GM12878 (cell line): Measurements from ENCODE around the gene TCF20. TPM values are rescaled to one million over a fixed set of nuclear protein-coding genes. Genes with fewer than 3 reads are reported as not detected.

Source experiments
- ATAC-seq: fragments of 200-7000 bp; cut with Tn5 transposase; 3 replicates; pipeline ENCODE4 v1.9.1; 2020; ENCODE audit warnings: mild to moderate bottlenecking, moderate library complexity
- BruUV-seq: library from RNA; stranded (reverse); fragments of 400-500 nt; replicated peaks from 2 replicates; lab custom pipeline; 2021; lab: Mats Ljungman, UMichigan
- CTCF ChIA-PET: fragments of 300-600 bp; sonication (Branson Sonifier 250); formaldehyde crosslinking; extraction: SDS; loops from one replicate; lab custom pipeline; 2021; ENCODE audit warnings: inconsistent platforms; lab: Yijun Ruan, JAX
- POLR2A ChIA-PET: fragments of 350-600 bp; formaldehyde crosslinking; extraction: SDS; loops from one replicate; lab custom pipeline; 2021; ENCODE audit warnings: inconsistent platforms; lab: Charles Lee
- RAD21 ChIA-PET: fragments of 300-600 bp; sonication (Branson Sonifier 250); formaldehyde crosslinking; loops from one replicate; lab custom pipeline; 2023; ENCODE audit warnings: antibody characterized with exemption; ENCODE audit not compliant: unreplicated experiment; lab: Charles Lee
- SMC1A ChIA-PET: fragments of 300-600 bp; sonication (Branson Sonifier 250); formaldehyde crosslinking; loops from one replicate; lab custom pipeline; 2023; ENCODE audit not compliant: unreplicated experiment, uncharacterized antibody; lab: Charles Lee
- DNase-seq: peaks from one replicate; pipeline ENCODE4 v3.0.0-alpha.2; 2011; ENCODE audit warnings: low read depth, low spot score
- FAIRE-seq: peaks from 3 replicates; lab custom pipeline; 2011; peaks lifted over from hg19 to GRCh38; lab: Jason Lieb, UNC
- H2AFZ ChIP-seq: 2 replicates; pipeline ENCODE4 v1.6.0; 2011; ENCODE audit warnings: low read depth, low read length, control low read depth; ENCODE audit not compliant: control insufficient read depth
- H3K27ac ChIP-seq: 2 replicates; pipeline ENCODE4 v1.5.1; 2011; ENCODE audit warnings: control low read depth; ENCODE audit not compliant: control insufficient read depth, insufficient read depth
- H3K27me3 ChIP-seq, 2 experiments: replicated peaks in 1 of 2; 2 replicates each; pipeline versions ENCODE4 v1.6.0 to v1.6.1; 2011; ENCODE audit warnings: low read length in 1 of 2; ENCODE audit not compliant: control insufficient read depth in 2 of 2, insufficient read depth in 2 of 2
- H3K36me3 ChIP-seq, 2 experiments: 2 replicates each; pipeline ENCODE4 v1.5.1; 2011; ENCODE audit warnings: low read length in 1 of 2; ENCODE audit not compliant: control insufficient read depth in 2 of 2, insufficient read depth in 2 of 2
- H3K4me1 ChIP-seq: 2 replicates; pipeline ENCODE4 v1.6.1; 2011; ENCODE audit warnings: mild to moderate bottlenecking, low read length, moderate library complexity, mixed read lengths; ENCODE audit not compliant: control insufficient read depth, insufficient read depth
- H3K4me2 ChIP-seq: 2 replicates; pipeline ENCODE4 v1.6.0; 2011; ENCODE audit warnings: control low read depth; ENCODE audit not compliant: control insufficient read depth, insufficient read depth
- H3K4me3 ChIP-seq: fragments of 200-600 bp; sonication (generic); 2 replicates; pipeline ENCODE4 v1.5.1; 2016
- H3K79me2 ChIP-seq: 2 replicates; pipeline ENCODE4 v1.6.0; 2011; ENCODE audit warnings: low read length; ENCODE audit not compliant: control insufficient read depth, insufficient read depth
- H3K9ac ChIP-seq: 2 replicates; pipeline ENCODE4 v1.8.0; 2011; ENCODE audit warnings: low read length, control low read depth, mixed read lengths; ENCODE audit not compliant: control insufficient read depth, insufficient read depth
- H3K9me3 ChIP-seq: replicated peaks from 3 replicates; pipeline ENCODE4 v1.5.1; 2011; ENCODE audit warnings: mild to moderate bottlenecking, low read length; ENCODE audit not compliant: control insufficient read depth, insufficient read depth
- H4K20me1 ChIP-seq: 2 replicates; pipeline ENCODE4 v1.6.0; 2011; ENCODE audit not compliant: control insufficient read depth, insufficient read depth
- BRCA1 ChIP-seq: IDR thresholded peaks from 2 replicates; pipeline ENCODE4 v1.6.1; 2011; ENCODE audit warnings: low read depth, low read length, improper control_type of control experiment
- CHD2 ChIP-seq: IDR thresholded peaks from 2 replicates; pipeline ENCODE4 v1.6.1; 2011; ENCODE audit warnings: low read depth, low read length, improper control_type of control experiment, borderline replicate concordance
- ESRRA ChIP-seq: IDR thresholded peaks from 2 replicates; pipeline ENCODE4 v1.6.1; 2012; ENCODE audit warnings: mild to moderate bottlenecking, low read length, improper control_type of control experiment
- IRF4 ChIP-seq: IDR thresholded peaks from 2 replicates; pipeline ENCODE4 v1.6.1; 2011; ENCODE audit warnings: low read depth, low read length
- NR2C2 ChIP-seq: IDR thresholded peaks from 2 replicates; pipeline ENCODE4 v1.6.1; 2011; ENCODE audit warnings: borderline replicate concordance, low read depth; ENCODE audit not compliant: control insufficient read depth, insufficient read length
- SMAD1 ChIP-seq: fragments of 450-650 bp; IDR thresholded peaks from 2 replicates; pipeline ENCODE4 v1.6.1; 2018; ENCODE audit warnings: mild to moderate bottlenecking, low read depth; ENCODE audit not compliant: partially characterized antibody
- WGBS: methylation state at CpG from one replicate; pipeline ENCODE4 v1.1.6; 2016; ENCODE audit warnings: low lambda C conversion rate; ENCODE audit not compliant: insufficient replicate concordance, insufficient coverage; ENCODE audit errors: missing lambda C conversion rate; 5-methylcytosine and 5-hydroxymethylcytosine counted together
- in situ Hi-C: fragments of 300-500 bp; cut with MboI; formaldehyde crosslinking; loops from 9 replicates; pipeline ENCODE4 v1.14.3; 2018; ENCODE audit warnings: mixed read lengths
- intact Hi-C: fragments of 100-400 bp; cut with micrococcal nuclease; formaldehyde crosslinking; loops from one replicate; pipeline ENCODE4 v1.14.2; 2022; ENCODE audit not compliant: unreplicated experiment
- polyA plus RNA-seq, 11 experiments: library from polyadenylated mRNA; depleted of rRNA in 4 of 11; unstranded in 6 of 11; stranded (reverse) in 5 of 11; fragments of >200 nt; fragmentation: Nextera tagmentation in 4 of 11; fragmentation: Illumina TruSeq in 1 of 11; extraction: Ambion mirVana in 4 of 11; extraction: Trizol in 1 of 11; gene quantifications; 1 replicate in 1 of 11; 2 replicates in 10 of 11; pipeline versions ENCODE4 v1.2.1 to v1.2.3, GENCODE V29; 2011 to 2016; ENCODE audit warnings: inconsistent platforms in 2 of 11, missing spikeins in 2 of 11, low read depth in 1 of 11
- total RNA-seq, 4 experiments: library from RNA; depleted of rRNA in 3 of 4; stranded (reverse); fragments of >200 nt in 3 of 4; fragmentation: Illumina TruSeq in 1 of 4; extraction: Trizol in 1 of 4; gene quantifications; 2 replicates each; pipeline versions ENCODE4 v1.2.1 to v1.2.3, GENCODE V29; 2013 to 2021
- TF ChIP-seq, protein P1 (sequence below): fragments of 450-650 bp; IDR thresholded peaks from 2 replicates; pipeline ENCODE4 v1.6.1; 2017; ENCODE audit warnings: mild to moderate bottlenecking, moderate library complexity
- TF ChIP-seq, protein P2 (sequence below): fragments of 450-650 bp; IDR thresholded peaks from 2 replicates; pipeline ENCODE4 v1.6.1; 2017; ENCODE audit warnings: mild to moderate bottlenecking, low read depth, inconsistent platforms; ENCODE audit not compliant: poor library complexity, severe bottlenecking

TCF20 gene
- total and polyA plus RNA-seq, 10 of the 15 experiments (the other 5 are each of a cell fraction or from before 2014, with no cell fraction given): 0.64 to 52.9 (median 22.6) TPM

DNA sequence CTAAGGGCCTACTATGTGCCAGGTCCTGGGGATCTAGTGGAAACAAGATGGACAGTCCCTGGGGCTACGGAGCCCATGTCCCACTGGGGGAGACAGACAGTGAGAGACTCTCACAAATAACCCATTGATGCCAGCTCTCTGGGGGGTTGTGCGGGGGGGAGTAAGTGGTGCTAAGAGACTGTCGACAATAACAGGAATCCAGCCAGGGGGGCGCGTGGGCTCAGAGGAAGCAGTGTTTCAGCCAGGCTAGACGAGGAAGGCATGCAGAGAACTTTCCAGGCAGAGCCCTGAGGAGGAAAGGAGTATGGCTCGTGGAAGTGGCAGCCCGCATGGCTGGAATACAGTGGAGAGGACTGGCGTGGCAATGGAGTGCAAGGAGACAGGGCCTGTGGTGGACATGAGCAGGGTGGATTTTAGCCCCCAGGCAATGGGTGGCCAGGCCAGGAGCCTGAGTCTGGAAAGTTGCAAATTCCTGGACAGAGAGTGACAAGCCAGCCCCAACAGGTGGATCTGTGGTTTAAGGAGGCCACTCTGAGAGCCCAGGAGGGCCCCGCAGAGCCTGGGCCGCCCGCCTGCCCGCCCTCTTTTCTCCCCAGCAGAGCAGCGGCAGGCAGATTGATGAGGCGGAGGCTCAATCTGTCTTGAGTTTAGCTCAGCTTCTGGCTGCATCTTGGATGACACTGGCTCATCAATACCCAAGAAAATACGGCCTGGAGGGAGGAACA is 40.0 kb upstream of the TCF20 start (continued):
- TF ChIP-seq, protein P1, sequence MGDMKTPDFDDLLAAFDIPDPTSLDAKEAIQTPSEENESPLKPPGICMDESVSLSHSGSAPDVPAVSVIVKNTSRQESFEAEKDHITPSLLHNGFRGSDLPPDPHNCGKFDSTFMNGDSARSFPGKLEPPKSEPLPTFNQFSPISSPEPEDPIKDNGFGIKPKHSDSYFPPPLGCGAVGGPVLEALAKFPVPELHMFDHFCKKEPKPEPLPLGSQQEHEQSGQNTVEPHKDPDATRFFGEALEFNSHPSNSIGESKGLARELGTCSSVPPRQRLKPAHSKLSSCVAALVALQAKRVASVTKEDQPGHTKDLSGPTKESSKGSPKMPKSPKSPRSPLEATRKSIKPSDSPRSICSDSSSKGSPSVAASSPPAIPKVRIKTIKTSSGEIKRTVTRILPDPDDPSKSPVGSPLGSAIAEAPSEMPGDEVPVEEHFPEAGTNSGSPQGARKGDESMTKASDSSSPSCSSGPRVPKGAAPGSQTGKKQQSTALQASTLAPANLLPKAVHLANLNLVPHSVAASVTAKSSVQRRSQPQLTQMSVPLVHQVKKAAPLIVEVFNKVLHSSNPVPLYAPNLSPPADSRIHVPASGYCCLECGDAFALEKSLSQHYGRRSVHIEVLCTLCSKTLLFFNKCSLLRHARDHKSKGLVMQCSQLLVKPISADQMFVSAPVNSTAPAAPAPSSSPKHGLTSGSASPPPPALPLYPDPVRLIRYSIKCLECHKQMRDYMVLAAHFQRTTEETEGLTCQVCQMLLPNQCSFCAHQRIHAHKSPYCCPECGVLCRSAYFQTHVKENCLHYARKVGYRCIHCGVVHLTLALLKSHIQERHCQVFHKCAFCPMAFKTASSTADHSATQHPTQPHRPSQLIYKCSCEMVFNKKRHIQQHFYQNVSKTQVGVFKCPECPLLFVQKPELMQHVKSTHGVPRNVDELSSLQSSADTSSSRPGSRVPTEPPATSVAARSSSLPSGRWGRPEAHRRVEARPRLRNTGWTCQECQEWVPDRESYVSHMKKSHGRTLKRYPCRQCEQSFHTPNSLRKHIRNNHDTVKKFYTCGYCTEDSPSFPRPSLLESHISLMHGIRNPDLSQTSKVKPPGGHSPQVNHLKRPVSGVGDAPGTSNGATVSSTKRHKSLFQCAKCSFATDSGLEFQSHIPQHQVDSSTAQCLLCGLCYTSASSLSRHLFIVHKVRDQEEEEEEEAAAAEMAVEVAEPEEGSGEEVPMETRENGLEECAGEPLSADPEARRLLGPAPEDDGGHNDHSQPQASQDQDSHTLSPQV: no peak
- no peak for TF ChIP-seq ESRRA
- TF ChIP-seq IRF4: no peak
- TF ChIP-seq BRCA1: no peak
- TF ChIP-seq, protein P2, sequence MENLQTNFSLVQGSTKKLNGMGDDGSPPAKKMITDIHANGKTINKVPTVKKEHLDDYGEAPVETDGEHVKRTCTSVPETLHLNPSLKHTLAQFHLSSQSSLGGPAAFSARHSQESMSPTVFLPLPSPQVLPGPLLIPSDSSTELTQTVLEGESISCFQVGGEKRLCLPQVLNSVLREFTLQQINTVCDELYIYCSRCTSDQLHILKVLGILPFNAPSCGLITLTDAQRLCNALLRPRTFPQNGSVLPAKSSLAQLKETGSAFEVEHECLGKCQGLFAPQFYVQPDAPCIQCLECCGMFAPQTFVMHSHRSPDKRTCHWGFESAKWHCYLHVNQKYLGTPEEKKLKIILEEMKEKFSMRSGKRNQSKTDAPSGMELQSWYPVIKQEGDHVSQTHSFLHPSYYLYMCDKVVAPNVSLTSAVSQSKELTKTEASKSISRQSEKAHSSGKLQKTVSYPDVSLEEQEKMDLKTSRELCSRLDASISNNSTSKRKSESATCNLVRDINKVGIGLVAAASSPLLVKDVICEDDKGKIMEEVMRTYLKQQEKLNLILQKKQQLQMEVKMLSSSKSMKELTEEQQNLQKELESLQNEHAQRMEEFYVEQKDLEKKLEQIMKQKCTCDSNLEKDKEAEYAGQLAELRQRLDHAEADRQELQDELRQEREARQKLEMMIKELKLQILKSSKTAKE: no peak
- TF ChIP-seq, all 136 proteins: peak for 0

DNA sequence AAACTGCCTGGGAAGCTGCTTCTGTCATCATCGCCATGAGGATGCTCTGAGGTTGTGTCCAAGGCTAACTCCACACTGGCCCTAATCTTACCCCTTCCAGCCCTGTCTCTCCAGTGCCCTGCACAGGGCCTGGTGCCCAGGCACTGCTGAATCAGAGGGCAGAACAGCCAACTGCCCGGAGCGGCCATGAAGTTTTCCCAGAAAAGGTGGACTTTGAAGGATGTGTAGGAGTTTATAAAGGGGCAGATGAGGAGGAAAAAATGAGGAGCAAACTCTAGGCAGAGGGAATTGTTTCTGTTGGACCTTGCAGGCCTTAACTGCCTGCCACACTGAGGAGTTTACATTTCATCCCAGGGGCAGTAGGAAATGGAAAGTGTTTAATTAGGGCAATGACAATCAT is 39.4 kb upstream of the TCF20 start:
- in situ Hi-C loops: no loop called here
- Histone ChIP-seq H3K4me3 (no peak overlapping the region), H3K79me2 (no peaks in the 10 kb centered on the region), H3K27me3 (no peaks in the 10 kb centered on the region; a peak in 2 of 4 replicates), H3K27ac (no peak overlapping the region), H4K20me1 (no peaks in the 10 kb centered on the region), H2AFZ (no peak overlapping the region), H3K36me3 (no peaks in the 10 kb centered on the region), H3K9ac (no peak overlapping the region), H3K4me1 (no peaks in the 10 kb centered on the region), H3K9me3 (no peaks in the 10 kb centered on the region), H3K4me2 (no peak overlapping the region)
- TF ChIP-seq SMAD1: no peak
- no peak for TF ChIP-seq NR2C2
- TF ChIP-seq CHD2: no peak
- 24% methylated on average over 3 of the region's 3 CpGs for WGBS
- FAIRE-seq: no peak
- BruUV-seq: no TSS peak
- ATAC-seq: no peak
- ChIA-PET SMC1A (no interaction called here), POLR2A (no interaction called here), RAD21 (no interaction called here), CTCF (no interaction called here)
- no peak for DNase-seq
- intact Hi-C loops: no loop called here
